ENCODE results near the gene FAM168A.
A peak's percentile ranks its signal among the peaks of the same experiment; 100 is the strongest.

DNA sequence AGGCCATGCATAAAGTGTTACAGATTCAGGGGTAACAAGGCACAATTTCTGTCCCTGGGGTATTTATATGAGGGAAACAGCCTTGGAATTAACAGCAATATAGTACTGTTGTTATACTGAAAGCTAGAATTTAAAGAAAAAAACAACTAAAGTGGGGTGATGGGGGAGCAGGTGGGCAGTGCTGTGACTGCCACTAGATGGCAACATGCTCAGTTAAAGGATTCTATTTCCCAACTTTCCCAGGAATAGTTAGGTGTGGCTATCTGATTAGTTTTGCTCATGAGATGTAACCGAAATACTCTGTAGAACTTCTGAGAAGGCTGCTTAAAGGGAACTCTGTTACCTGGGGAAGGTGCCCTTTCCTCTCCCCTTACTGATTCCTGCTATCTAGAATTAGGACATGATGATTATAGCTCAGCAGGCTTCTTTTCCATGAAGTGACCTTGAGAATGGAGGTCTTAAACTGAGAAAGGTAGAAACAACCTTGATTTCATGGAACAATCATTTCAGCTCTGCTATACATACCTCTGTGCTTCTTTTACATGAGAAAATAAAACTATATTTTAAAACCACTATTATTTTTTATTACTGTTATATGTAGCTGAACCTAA is 119.1 kb downstream of the FAM168A start:
- TF ChIP-seq, protein P1, sequence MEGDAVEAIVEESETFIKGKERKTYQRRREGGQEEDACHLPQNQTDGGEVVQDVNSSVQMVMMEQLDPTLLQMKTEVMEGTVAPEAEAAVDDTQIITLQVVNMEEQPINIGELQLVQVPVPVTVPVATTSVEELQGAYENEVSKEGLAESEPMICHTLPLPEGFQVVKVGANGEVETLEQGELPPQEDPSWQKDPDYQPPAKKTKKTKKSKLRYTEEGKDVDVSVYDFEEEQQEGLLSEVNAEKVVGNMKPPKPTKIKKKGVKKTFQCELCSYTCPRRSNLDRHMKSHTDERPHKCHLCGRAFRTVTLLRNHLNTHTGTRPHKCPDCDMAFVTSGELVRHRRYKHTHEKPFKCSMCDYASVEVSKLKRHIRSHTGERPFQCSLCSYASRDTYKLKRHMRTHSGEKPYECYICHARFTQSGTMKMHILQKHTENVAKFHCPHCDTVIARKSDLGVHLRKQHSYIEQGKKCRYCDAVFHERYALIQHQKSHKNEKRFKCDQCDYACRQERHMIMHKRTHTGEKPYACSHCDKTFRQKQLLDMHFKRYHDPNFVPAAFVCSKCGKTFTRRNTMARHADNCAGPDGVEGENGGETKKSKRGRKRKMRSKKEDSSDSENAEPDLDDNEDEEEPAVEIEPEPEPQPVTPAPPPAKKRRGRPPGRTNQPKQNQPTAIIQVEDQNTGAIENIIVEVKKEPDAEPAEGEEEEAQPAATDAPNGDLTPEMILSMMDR (IDR thresholded peaks at IDR 0.05; ENCODE audit: low read depth, low read length): peak; percentile 92
- TF ChIP-seq, protein P2, sequence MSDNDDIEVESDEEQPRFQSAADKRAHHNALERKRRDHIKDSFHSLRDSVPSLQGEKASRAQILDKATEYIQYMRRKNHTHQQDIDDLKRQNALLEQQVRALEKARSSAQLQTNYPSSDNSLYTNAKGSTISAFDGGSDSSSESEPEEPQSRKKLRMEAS (IDR thresholded peaks at IDR 0.05; ENCODE audit: low read depth, low read length): peak; percentile 48; the same call in 1 of the 2 replicates
- no peak for TF ChIP-seq POLR2A (IDR thresholded peaks at IDR 0.05; ENCODE audit: extremely low read depth, insufficient read length)
